D721Med (cell line): ENCODE data around the gene STARD9.
A peak's percentile ranks its signal among the peaks of the same experiment; 100 is the strongest.

Experiments used
- DNase-seq: peaks from one replicate; pipeline ENCODE4 v3.0.0; 2011; ENCODE audit warnings: low spot score; ENCODE audit not compliant: insufficient read length
- FAIRE-seq: peaks from 2 replicates; lab custom pipeline; 2011; peaks lifted over from hg19 to GRCh38; lab: Jason Lieb, UNC
- CTCF ChIP-seq: IDR thresholded peaks from 2 replicates; pipeline ENCODE4 v1.5.1; 2012; ENCODE audit warnings: mild to moderate bottlenecking, control low read depth; ENCODE audit not compliant: insufficient read depth; ENCODE audit errors: missing control alignments

The STARD9 gene

GRCh38 chr15:42732095-42732827 is 156.9 kb downstream of the STARD9 start:
- FAIRE-seq (no peak), DNase-seq (no peak)
- TF ChIP-seq CTCF: no peak

- TF ChIP-seq CTCF: no peak
- FAIRE-seq (no peak), DNase-seq (no peak)
Observed at GRCh38 chr15:42733027-42733426, 157.6 kb downstream of the STARD9 start.

GRCh38 chr15:42734076-42734672 is 158.8 kb downstream of the STARD9 start:
- no peak for TF ChIP-seq CTCF
- FAIRE-seq: no peak

GRCh38 chr15:42735382-42736165 is 160.2 kb downstream of the STARD9 start:
- DNase-seq (no peak), FAIRE-seq (no peak)
- no peak for TF ChIP-seq CTCF

More at GRCh38 chr15:42734076-42734672, 158.8 kb downstream of the STARD9 start:
- DNase-seq: no peak

- no peak for TF ChIP-seq CTCF
- FAIRE-seq (no peak), DNase-seq (no peak)
Observed at GRCh38 chr15:42736178-42736792, 160.9 kb downstream of the STARD9 start.

- no peak for FAIRE-seq
- DNase-seq: peak; percentile 99
Observed at GRCh38 chr15:42736793-42737528, 161.6 kb downstream of the STARD9 start, which contains the start of gene CDAN1. CDAN1 (minus strand) TSS chr15:42737128; CDS start chr15:42737102, 26 bp downstream.

More at GRCh38 chr15:42736793-42737528, 161.6 kb downstream of the STARD9 start, which contains the start of gene CDAN1:
- TF ChIP-seq CTCF: no peak
